Measurements from ENCODE around the gene CAMSAP3. TPM values are rescaled to one million over a fixed set of nuclear protein-coding genes. Genes with fewer than 3 reads are reported as not detected.

Gene CAMSAP3
- total RNA-seq, 6 experiments from 2014 or later, result 21.8 to 31.9 (median 23.4) TPM

DNA sequence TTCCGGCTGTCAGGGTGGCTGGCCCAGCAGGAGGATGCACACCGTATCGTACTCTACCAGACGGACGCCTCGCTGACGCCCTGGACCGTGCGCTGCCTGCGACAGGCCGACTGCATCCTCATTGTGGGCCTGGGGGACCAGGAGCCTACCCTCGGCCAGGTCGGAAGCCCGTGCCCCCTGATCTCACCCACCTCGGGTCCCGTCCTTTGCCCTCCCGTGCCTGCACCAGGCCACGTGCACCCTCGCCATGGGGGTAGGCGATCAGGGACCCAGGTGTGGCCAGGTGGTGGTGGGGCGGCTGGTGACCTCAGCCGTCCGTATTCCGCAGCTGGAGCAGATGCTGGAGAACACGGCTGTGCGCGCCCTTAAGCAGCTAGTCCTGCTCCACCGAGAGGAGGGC, 41.1 kb upstream of the CAMSAP3 start:
- Histone ChIP-seq H3K27me3 (no peaks in the 10 kb centered on the region), H3K36me3 (peaks cover 0 to 42% (median 11%) of the 10 kb centered on the region in 4 donors), H3K4me3 (no peak overlapping the region), H3K4me1 (no peaks in the 10 kb centered on the region), H3K27ac (no peak overlapping the region), H3K9me3 (no peaks in the 10 kb centered on the region)
- TF ChIP-seq, protein P1, sequence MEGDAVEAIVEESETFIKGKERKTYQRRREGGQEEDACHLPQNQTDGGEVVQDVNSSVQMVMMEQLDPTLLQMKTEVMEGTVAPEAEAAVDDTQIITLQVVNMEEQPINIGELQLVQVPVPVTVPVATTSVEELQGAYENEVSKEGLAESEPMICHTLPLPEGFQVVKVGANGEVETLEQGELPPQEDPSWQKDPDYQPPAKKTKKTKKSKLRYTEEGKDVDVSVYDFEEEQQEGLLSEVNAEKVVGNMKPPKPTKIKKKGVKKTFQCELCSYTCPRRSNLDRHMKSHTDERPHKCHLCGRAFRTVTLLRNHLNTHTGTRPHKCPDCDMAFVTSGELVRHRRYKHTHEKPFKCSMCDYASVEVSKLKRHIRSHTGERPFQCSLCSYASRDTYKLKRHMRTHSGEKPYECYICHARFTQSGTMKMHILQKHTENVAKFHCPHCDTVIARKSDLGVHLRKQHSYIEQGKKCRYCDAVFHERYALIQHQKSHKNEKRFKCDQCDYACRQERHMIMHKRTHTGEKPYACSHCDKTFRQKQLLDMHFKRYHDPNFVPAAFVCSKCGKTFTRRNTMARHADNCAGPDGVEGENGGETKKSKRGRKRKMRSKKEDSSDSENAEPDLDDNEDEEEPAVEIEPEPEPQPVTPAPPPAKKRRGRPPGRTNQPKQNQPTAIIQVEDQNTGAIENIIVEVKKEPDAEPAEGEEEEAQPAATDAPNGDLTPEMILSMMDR (IDR thresholded peaks at IDR 0.05), result no peak
- no peak for TF ChIP-seq POLR2A (IDR thresholded peaks at IDR 0.05)
- DNase-seq (no peak), ATAC-seq (no peak)
- no CpG with 5 or more reads among the region's 28 CpGs for WGBS (ENCODE audit: insufficient coverage, low coverage, low lambda C conversion rate, missing lambda C conversion rate)
- intact Hi-C loops (cut with DNase I), result no loop called here

GRCh38 chr19:7554990-7555864, 40.4 kb upstream of the CAMSAP3 start:
- ATAC-seq, result no peak
- Histone ChIP-seq H3K27ac (no peak overlapping the region), H3K27me3 (no peaks in the 10 kb centered on the region), H3K4me1 (no peaks in the 10 kb centered on the region), H3K36me3 (peaks cover 0 to 42% (median 10%) of the 10 kb centered on the region in 4 donors), H3K4me3 (no peak overlapping the region), H3K9me3 (no peaks in the 10 kb centered on the region)
- intact Hi-C loops (cut with DNase I), result no loop called here
- WGBS (ENCODE audit: insufficient coverage, low coverage, low lambda C conversion rate, missing lambda C conversion rate), result 81% methylated on average over 22 of the region's 62 CpGs
- peak in 2 of 3 donors; percentile 54 to 56 for DNase-seq
- TF ChIP-seq, protein P1 (IDR thresholded peaks at IDR 0.05), result no peak
- TF ChIP-seq POLR2A (IDR thresholded peaks at IDR 0.05), result no peak

GRCh38 chr19:7556696-7557315, 38.9 kb upstream of the CAMSAP3 start:
- Histone ChIP-seq H3K27me3 (no peaks in the 10 kb centered on the region), H3K27ac (no peak overlapping the region), H3K4me1 (no peaks in the 10 kb centered on the region), H3K36me3 (peaks cover 0 to 43% (median 6%) of the 10 kb centered on the region in 4 donors), H3K4me3 (no peak overlapping the region), H3K9me3 (no peaks in the 10 kb centered on the region)
- no peak for ATAC-seq
- 100% methylated on average over 16 of the region's 54 CpGs for WGBS (ENCODE audit: insufficient coverage, low coverage, low lambda C conversion rate, missing lambda C conversion rate)
- no peak for TF ChIP-seq POLR2A (IDR thresholded peaks at IDR 0.05)
- TF ChIP-seq, protein P1 (IDR thresholded peaks at IDR 0.05), result no peak
- no peak for DNase-seq
- intact Hi-C loops (cut with DNase I), result no loop called here

DNA sequence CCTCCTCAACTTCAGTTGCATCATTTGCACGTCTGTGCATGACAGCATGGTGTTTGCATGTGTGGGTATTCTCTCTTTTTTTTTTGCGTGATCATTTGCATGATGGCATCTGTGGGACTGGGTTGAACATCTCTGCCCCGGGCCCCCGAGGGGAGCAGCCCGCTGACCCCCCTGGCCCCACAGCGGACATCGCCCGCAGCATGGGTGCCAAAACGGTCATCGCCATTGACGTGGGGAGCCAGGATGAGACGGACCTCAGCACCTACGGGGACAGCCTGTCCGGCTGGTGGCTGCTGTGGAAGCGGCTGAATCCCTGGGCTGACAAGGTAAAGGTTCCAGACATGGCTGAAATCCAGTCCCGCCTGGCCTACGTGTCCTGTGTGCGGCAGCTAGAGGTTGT, 37.0 kb upstream of the CAMSAP3 start:
- Histone ChIP-seq H3K9me3 (no peaks in the 10 kb centered on the region), H3K36me3 (peaks cover 0 to 43% (median 6%) of the 10 kb centered on the region in 4 donors), H3K27me3 (no peaks in the 10 kb centered on the region), H3K4me1 (no peaks in the 10 kb centered on the region), H3K4me3 (no peak overlapping the region), H3K27ac (no peak overlapping the region)
- DNase-seq, result peak in 1 of 3 donors; percentile 22
- TF ChIP-seq, protein P1 (IDR thresholded peaks at IDR 0.05), result no peak
- no peak for TF ChIP-seq POLR2A (IDR thresholded peaks at IDR 0.05)
- no peak for ATAC-seq
- 95% methylated on average over 7 of the region's 18 CpGs for WGBS (ENCODE audit: insufficient coverage, low coverage, low lambda C conversion rate, missing lambda C conversion rate)
- intact Hi-C loops (cut with DNase I), result no loop called here
